Activated CD8-positive, alpha-beta memory T cell treated with anti-CD3 and anti-CD28 coated beads for 36 hours (primary cell): ENCODE measurements around the gene SDSL. TPM values are rescaled to one million over a fixed set of nuclear protein-coding genes. Genes with fewer than 3 reads are reported as not detected.

Source experiments
- CTCF ChIA-PET: fragments of 350-600 bp; sonication (Branson Sonifier 250); formaldehyde crosslinking; loops from one replicate; lab custom pipeline; 2021; ENCODE audit warnings: antibody characterized with exemption; lab: Charles Lee
- POLR2A ChIA-PET: fragments of 350-600 bp; sonication (Branson Sonifier 250); formaldehyde crosslinking; loops from one replicate; lab custom pipeline; 2021; ENCODE audit warnings: antibody characterized with exemption; lab: Charles Lee
- total RNA-seq, 2 experiments: library from RNA; stranded (reverse); gene quantifications; one replicate each; pipeline ENCODE4 v1.2.3, GENCODE V29; 2021

The SDSL gene, protein sequence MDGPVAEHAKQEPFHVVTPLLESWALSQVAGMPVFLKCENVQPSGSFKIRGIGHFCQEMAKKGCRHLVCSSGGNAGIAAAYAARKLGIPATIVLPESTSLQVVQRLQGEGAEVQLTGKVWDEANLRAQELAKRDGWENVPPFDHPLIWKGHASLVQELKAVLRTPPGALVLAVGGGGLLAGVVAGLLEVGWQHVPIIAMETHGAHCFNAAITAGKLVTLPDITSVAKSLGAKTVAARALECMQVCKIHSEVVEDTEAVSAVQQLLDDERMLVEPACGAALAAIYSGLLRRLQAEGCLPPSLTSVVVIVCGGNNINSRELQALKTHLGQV
- not detected for total RNA-seq

DNA sequence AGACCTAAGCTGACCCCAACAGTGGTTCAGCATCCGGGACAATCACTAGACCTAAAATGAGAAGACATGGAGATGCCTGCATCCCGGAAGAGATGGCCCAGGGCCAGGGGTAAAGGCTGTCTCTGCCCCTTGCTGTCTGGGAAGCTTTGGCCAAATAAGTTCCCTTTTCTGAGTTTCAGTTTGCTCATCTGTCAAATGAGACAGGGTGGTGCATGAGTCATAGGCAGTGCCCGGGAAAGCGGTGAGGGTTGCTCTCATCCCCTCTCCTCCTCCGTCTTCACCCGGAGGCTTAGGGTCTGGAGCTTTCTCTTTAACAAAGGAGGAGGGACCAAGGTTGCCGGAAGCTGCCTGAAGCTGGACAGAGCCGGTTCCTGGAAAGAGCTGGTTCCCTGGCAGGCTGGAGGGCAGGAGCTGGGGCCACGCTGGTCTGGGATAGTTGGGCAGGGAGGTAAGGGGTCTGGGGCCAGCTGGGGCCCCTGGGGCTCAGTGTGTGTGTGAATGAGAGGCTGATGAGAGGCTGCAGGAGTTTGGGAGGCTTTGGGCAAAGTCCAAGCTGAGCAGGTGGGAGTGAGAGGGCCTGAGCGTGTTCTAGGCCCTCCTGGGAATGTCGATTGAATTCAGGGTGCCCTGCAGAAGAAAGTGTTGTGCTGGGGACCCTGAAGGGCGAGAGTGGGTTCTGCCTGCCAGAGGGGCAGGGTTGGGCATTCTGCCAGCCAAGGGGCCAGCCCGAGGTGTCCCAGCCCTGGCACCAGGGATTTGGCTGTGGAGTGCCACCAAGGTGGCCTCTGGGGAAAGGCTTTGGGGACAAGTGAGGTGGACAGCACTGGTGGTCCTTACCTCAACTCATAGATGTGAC lies at the start of gene SDSL:
TSS of gene SDSL (plus strand) at position 351 of the 856 bp plus-strand sequence. CDS start 5,603 bp downstream, outside the sequence.
- CTCF ChIA-PET, result interaction anchor here (0.6 to 0.7 kb wide), 2 partner anchors 96 to 194 kb away, joined by 3 read pairs; no protein-coding TSS in a partner anchor
- POLR2A ChIA-PET, result no interaction called here

DNA sequence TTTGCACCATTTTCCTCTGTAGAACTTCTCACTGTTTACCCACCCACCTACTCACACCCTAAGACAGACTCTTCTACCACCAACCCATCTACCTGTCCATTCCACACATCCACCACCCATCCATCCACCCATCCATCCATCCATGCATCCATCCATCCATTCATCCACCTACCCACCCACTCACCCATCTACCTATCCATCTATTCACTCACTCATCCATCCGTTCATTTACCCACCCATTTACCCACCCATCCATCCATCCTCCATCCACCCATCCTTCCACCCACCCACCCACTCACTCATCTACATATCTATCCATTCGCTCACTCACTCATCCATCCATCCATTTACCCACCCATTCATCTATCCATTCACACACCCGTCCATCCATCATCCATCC lies 48.7 kb upstream of the SDSL start:
- ChIA-PET CTCF (no interaction called here), POLR2A (no interaction called here)

DNA sequence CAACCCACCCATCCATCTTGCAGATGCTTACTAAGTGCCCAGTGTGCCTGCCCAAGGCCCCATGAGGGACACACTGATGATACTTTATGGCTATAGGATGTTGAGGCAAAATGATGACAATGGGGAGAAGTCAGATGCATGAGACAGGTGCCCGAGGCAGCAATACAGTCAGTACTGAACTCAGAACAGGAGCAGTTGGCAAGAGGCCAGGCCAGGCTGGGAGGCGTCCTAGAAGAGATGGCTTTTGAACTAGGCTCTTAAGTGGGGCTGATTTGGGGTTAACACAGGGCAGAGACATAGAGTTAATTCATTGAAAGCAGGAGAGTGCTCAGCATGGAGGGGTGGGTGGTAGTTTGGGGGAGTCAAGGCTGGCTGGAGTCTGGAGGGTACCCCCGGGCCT lies 48.2 kb upstream of the SDSL start:
- ChIA-PET CTCF (no interaction called here), POLR2A (no interaction called here)

DNA sequence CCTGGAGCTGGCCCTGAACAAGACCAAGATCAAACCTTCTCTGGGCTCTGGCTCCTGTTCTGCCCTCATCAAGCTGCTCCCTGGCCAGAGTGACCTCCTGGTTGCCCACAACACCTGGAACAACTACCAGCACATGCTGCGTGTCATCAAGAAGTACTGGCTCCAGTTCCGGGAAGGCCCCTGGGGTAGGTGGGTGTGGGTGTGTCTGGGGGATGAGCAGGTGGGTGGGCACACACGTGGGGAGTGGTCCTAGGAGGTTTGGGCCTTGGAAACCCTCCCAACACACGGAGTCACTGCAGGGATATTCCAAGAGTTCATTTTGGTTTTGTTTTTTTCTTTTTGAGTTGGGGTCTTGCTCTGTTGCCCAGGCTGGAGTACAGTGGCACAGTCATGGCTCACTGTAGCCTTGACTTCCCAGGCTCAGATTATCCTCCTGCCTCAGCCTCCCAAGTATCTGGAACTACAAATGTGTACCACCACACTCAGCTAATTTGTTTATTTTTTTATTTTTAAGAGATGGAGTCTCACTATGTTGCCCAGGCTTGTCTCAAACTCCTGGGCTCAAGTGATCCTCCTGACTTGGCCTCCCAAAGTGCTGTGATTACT lies 47.3 kb upstream of the SDSL start:
- CTCF ChIA-PET, result interaction anchor here (0.6 kb wide), 1 partner anchor 178 kb away, joined by 3 read pairs; no protein-coding TSS in a partner anchor
- POLR2A ChIA-PET, result no interaction called here

DNA sequence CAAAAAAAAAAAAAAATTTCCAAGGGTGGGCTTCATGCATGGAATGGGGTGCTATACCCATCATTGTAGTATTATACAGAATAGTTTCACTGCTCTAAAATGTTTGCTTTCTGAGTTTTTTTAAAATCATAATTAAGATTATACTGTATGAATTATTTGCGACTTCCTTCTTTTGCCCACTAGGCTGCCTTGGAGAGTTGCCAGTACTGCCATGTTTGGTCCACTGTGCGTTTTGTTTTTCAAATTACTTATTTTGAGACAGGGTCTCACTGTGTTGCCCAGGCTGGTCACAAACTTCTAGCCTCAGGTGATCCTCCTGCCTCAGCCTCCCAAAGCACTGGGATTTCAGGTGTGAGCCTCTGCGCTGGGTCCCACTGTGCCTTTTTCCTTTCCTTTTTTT lies 43.9 kb upstream of the SDSL start:
- POLR2A ChIA-PET, result no interaction called here
- CTCF ChIA-PET, result no interaction called here

DNA sequence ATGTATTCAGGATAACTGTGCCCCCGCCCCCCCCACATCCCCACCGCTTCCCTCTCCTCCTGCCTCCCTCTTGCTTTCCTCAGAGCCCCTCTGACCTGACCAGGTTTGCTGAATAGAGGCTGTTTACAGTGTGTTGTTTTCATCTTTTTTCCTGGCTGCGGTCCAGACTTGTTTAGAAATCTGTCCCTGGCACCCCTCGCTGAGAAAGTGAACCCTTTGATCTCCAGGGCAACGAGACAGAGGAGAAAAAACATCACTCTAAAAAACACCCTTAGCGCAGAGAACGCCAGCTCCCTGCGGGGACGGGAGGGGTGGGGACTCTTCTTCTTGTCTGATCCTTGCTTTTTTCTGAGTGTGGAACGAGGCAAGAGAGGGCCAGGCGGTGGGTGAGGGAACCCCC lies 41.0 kb upstream of the SDSL start:
- ChIA-PET POLR2A (no interaction called here), CTCF (no interaction called here)

DNA sequence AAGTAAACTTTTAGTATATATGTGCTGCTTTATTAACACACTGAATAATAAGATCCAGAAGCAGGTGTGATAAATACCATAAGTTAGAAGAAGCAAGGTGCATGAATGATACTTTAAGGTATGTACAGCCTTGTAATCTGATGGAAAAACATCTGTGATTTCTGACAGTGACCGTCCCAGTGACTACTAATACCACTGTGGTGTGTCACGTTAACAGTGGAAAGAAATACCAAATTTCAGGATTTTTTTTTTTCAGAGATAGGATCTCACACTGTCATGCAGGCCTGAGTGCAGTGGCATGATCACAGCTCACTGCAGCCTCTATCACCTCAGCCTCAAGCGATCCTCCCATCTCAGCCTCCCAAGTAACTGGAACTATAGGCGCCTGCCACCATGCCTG lies 40.0 kb upstream of the SDSL start:
- CTCF ChIA-PET, result no interaction called here
- POLR2A ChIA-PET, result interaction anchor here (0.5 kb wide), 1 partner anchor 10 kb away, joined by 3 read pairs; no protein-coding TSS in a partner anchor

DNA sequence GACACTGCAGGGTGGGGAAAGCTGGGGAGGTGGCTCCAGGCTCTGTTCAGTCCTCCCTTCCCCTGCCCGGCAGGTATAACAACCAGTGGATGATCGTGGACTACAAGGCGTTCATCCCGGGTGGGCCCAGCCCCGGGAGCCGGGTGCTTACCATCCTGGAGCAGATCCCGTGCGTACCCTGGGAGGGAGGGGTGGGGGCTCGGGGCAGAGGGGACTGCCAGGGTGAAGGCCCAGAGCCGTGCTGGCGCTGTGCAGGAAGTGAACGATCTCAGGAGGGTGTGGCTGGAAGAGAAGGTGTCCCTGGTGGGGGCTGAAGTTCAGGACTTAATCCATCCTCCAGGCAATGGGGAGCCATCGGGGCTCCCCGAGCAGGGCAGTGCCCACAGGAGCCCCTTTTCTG lies 37.4 kb upstream of the SDSL start:
- ChIA-PET POLR2A (no interaction called here), CTCF (no interaction called here)

DNA sequence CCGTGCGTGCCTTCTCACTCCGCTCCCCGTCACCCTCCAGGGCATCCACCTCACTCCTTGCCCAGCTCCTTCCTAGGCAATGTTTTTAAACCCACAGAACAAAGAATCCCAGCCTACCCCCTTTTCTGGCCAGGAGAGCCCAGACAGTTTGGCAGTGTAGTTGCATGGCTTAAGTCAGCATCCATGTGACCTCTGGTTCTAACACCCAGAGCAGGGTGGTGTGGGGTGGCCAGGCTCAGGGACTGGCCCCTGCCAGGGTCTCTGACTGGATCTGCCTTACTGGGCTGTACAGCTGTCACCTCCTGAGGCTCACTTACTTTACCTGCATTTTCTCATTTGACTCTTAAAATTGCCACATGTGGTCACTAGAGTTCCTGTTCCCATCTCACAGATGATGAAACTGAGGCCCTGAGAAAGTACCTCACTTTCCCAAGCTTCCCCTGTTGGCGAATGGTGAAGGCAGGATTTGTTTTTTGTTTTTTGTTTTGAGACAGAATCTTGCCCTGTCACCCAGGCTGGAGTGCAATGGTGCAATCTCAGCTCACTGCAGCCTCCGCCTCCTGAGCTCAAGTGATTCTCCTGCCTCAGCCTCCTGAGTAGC lies 36.8 kb upstream of the SDSL start:
- CTCF ChIA-PET, result no interaction called here

DNA sequence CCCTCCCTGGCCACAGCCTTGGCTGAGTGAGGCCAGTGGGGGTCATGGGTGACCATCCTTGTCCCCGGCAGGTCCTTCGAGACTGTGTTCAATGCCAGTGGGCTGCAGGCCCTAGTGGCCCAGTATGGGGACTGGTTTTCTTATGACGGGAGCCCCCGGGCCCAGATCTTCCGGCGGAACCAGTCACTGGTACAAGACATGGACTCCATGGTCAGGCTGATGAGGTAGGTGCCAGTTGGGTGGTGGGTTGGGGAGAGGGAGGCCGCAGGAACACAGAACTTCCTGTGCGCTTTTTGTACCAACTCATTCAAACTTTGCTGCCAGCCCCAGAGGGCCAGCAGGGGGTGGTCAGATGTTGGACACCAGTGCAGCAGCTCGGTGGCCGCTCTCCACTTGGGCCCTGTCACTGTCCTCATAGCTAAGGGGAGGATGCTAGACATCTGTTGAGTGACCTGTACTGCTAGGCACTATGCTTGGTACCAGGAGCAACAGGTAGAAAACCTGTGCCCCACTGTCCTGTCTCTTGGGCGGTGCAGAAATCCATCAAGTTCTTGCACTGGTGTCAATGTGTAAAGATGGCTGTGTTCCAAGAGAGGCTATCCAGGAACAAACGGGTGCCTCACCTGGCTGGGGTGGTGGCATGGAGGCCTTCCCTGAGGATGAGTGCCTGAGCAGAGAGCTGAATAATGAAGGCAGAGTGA lies 35.2 kb upstream of the SDSL start:
- POLR2A ChIA-PET, result no interaction called here
- CTCF ChIA-PET, result no interaction called here

More for the DNA sequence above, 36.8 kb upstream of the SDSL start:
- POLR2A ChIA-PET, result no interaction called here

DNA sequence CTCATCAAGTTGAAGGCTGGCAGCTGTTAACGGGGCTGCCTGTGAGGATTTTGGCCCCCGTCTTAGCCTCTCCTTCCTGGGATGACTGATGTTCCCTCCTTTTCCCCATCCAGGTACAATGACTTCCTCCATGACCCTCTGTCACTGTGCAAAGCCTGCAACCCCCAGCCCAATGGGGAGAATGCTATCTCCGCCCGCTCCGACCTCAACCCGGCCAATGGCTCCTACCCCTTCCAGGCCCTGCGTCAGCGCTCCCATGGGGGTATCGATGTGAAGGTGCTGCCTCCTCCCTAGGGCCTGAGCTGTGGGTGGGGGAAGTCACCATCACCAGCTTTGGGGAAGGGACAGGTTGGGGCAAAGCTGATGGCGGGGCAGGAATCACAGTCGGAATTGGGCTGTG lies 34.5 kb upstream of the SDSL start:
- ChIA-PET CTCF (no interaction called here), POLR2A (no interaction called here)

DNA sequence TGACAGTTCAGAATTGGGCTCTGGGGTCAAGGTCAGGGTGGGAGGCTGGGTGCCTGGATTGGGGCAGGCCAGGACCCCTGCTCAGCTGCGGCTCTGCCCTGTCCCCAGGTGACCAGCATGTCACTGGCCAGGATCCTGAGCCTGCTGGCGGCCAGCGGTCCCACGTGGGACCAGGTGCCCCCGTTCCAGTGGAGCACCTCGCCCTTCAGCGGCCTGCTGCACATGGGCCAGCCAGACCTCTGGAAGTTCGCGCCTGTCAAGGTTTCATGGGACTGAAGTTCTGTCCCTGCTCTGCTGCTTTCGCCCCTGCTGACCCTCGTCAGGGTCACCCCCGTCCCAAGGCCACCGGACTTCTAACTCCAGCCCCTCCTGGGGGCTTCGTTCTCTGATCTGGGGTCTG lies 33.8 kb upstream of the SDSL start:
- ChIA-PET POLR2A (no interaction called here), CTCF (no interaction called here)

DNA sequence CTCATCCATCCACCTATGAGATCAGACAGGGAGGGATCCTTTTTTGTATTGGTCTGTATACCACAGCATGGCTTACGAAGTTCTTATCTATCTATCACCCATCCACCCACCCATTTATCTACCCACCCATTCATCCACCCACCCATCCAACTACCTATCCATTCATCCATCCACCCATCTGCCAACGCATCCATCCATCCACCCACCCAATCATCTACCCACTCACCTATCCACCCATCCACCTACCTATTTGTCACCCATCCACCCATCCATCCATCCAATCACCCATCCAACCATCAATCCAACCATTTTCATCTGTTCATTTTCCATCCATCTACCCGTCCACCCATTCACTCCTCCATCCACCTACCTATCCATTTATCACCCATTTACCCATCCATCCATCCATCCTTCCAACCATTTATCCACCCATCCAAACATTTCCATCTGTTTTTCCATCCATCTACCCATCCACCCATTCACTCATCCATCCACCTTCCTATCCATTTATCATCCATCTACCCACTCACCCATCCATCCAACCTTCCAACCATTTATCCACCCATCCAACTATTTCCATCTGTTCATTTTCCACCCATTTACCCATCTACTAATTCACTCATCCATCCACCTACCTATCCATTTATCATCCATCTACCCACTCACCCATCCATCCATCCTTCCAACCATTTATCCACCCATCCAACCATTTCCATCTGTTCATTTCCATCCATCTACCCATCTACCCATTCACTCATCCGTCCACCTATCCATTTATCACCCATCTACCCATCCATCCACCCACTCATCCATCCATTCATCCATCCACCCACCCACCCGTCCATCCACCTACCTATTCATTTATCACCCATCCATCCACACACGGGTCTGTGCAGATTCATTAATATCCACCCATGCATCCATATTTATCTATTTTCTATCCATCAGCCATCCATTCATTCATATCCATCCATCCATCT lies 31.8 kb upstream of the SDSL start:
- POLR2A ChIA-PET, result no interaction called here

DNA sequence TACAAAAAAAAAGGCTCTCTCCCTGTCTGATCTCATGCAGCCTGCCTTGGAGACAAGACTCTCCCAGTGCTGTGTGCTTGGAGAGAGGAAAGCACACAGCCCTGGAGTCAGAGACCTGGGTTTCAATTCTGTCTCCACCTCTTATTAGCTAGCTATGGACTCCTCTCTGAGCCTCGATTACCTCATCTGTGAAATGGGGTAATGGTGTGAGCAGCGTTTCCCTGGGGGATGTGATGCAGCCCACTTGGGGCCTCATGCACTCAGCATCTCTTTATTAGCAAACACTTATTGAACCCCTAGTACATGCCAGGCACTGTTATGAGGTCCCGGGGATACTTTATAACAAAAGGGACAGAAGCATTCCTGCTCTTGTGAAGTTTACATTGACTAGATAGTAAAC lies 31.0 kb upstream of the SDSL start:
- POLR2A ChIA-PET, result no interaction called here
- CTCF ChIA-PET, result no interaction called here

More for the DNA sequence above, 31.8 kb upstream of the SDSL start:
- CTCF ChIA-PET, result no interaction called here

DNA sequence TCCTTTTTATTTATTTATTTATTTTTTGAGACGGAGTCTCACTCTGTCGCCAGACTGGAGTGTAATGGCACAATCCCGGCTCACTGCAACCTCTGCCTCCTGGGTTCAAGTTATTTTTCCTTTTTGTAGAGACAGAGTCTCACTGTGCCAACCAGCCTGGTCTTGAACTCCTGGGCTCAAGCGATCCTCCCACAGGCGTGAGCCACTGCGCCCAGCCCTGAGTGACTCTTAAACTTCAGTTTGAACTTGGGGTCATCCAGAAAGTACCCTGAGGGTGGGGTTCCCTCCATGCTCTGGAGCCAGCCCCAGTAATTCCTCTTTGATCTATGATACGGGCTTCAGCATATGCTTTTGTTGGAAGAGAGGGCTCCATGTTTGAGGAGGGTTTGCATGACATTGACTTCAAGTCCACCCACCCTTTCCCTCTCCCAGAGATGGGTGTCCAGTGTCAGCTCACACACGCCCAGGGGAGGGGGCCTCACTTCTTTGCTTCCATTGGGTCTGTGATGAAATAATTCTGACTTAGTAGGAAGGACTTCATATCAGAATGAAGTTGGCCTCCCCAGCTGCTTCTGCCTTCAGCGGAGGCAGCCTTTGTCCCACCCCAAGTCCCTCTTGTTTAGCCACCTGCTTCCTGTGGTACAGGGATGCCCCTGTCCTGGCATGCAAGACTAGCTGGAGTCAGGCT lies 30.4 kb upstream of the SDSL start:
- ChIA-PET POLR2A (interaction anchor here (0.5 kb wide), 1 partner anchor 9 kb away, joined by 3 read pairs; no protein-coding TSS in a partner anchor), CTCF (no interaction called here)

DNA sequence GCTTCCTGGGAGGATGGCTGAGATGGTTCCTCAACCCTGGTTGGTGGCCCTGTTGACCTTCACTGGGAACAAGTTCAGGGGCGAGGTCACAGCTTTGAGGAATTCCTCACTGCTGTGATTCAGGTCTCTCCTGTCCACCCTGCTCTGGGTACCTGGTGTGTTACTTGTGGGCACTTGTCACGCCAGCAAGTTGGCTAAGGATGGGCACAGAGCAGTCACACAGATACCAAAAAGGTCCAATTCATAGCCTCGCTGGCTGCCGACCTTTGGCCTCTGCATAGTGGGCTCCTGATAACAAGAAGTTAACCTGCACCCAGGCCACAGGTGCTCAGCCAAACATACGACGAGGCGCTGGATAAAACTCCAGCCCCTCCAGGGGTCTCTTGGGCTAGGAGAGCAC lies 29.7 kb upstream of the SDSL start:
- CTCF ChIA-PET, result no interaction called here

DNA sequence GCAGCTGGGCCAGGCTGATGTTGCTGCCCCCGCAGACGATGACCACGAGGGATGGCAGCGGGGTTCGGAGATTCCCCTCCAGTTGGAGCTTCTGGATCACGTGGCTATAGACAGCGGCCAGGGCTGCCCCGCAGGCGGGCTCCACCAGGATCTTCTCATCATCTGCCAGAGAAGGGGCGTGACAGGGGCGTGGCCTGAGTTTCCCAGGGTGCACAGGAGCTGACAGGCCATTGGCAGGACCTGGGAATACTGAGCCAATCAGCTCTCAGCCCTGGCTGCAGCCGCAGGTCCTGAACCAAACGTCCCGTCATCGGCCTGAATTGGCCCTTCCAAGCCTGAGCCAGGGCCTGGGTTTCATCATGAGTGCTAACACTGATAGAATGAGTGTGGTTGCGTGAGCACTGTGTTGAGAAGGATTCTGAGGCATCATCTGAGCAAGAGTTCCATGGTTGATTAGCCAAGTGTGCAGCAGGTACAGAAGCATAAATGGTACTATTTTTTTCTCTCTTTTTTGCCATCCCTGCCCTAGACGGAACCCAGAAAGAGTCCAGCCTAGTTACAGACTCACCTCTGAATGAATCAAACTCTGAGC lies 29.1 kb upstream of the SDSL start:
- ChIA-PET CTCF (no interaction called here), POLR2A (no interaction called here)

More for the DNA sequence above, 29.7 kb upstream of the SDSL start:
- POLR2A ChIA-PET, result interaction anchor here (0.5 kb wide), 1 partner anchor 10 kb away, joined by 3 read pairs; no protein-coding TSS in a partner anchor
